ENCODE measurements around the gene RTP2. TPM values are rescaled to one million over a fixed set of nuclear protein-coding genes. Genes with fewer than 3 reads are reported as not detected.
A peak's percentile ranks its signal among the peaks of the same experiment; 100 is the strongest.

Gene RTP2
- total and polyA plus RNA-seq, 10 of the 15 experiments (the other 5 are each of a cell fraction or from before 2014, with no cell fraction given) = not detected

DNA sequence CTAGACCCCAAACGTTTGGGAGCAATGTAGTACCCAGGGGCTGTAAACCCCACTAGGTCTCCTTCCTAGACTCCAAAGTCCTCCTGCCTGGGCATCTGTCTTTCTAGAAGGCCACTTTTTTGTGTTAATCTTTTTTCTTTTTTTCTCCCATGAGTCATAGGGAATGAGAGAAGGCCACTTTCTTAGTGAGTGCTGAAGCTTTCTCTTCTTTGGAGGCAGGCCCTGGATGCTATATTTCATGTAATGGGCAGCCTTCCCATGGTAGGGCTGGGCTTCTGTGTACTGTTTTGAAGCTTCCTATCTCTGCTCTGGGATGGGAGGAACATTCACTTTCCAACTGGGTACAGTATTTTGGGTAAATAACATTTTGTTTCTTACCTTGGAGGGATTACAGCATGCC lies 15.2 kb upstream of the RTP2 start (continued):
- TF ChIP-seq BCL11A (IDR thresholded peaks at IDR 0.05; ENCODE audit: low read depth, low read length) (no peak), PAX5 (IDR thresholded peaks at IDR 0.05; ENCODE audit: borderline replicate concordance, low read depth, low read length) (no peak), BCLAF1 (IDR thresholded peaks at IDR 0.05) (no peak), EZH2 (IDR thresholded peaks at IDR 0.05; ENCODE audit: borderline replicate concordance, control insufficient read depth, low read depth, low read length) (no peak), CREM (IDR thresholded peaks at IDR 0.05; ENCODE audit: low read depth) (no peak), HDAC6 (IDR thresholded peaks at IDR 0.05; ENCODE audit: unreplicated experiment) (no peak)

DNA sequence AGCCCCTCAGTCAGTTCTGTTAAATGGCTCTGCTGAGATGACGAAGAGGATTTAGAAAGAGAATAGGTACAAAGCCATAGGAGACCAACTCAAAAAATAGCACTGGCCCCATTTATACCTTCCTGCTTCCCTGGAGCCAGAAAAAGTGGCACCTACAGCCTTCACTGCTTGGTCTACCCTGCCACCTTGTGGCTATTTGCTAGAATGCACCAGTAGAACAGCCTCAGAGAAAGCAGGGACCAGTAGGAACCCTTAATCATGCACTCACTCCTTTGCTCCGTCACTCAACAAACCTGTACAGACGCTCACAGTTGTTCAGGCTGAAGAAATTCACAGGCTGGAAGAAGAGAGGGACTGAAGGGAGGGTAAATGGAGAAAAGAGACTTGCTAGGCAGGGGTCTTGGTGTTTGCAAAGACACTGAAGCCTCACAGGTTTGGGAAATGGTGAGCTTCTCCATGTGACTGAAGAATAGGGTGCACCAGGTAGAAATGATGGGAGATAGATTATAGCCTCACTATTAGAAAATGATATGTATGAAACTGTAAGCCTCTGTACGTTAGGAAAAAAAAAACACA lies 12.1 kb upstream of the RTP2 start:
- no TSS peak for BruUV-seq (replicated peaks)
- H3K27me3 ChIP-seq (replicated peaks in 1 of 2; ENCODE audit: control insufficient read depth in 2 of 2, insufficient read depth in 2 of 2, low read length in 1 of 2) = no peaks in the 10 kb centered on the region
- H4K20me1 ChIP-seq (ENCODE audit: control insufficient read depth, insufficient read depth) = no peaks in the 10 kb centered on the region
- no peak overlapping the region for H3K4me2 ChIP-seq (ENCODE audit: control insufficient read depth, insufficient read depth)
- intact Hi-C loops (cut with micrococcal nuclease; ENCODE audit: unreplicated experiment) (loop anchor here (1.0 to 2.0 kb wide), 2 partner anchors 395 to 492 kb away; no protein-coding TSS in a partner anchor), in situ Hi-C loops (cut with MboI) (no loop called here)
- SMC1A ChIA-PET (ENCODE audit: uncharacterized antibody, unreplicated experiment) = interaction anchor here (0.9 to 3.3 kb wide), 6 partner anchors 9 to 396 kb away, joined by 3 to 22 read pairs (median 7); partner anchors contain the start of gene RTP2
- no peak overlapping the region for H3K27ac ChIP-seq (ENCODE audit: control insufficient read depth, insufficient read depth)
- no peaks in the 10 kb centered on the region for H3K79me2 ChIP-seq (ENCODE audit: control insufficient read depth, insufficient read depth, low read length)
- no peak overlapping the region for H3K4me3 ChIP-seq
- ATAC-seq = peak; percentile 96
- H3K4me1 ChIP-seq (ENCODE audit: control insufficient read depth, insufficient read depth, low read length) = no peaks in the 10 kb centered on the region
- CTCF ChIA-PET = interaction anchor here (0.6 to 5.5 kb wide), 17 partner anchors 9 to 930 kb away, joined by 3 to 54 read pairs (median 4); partner anchors contain the start of genes RTP2 and RTP4
- H3K9ac ChIP-seq (ENCODE audit: control insufficient read depth, insufficient read depth, low read length) = no peak overlapping the region
- no peak for DNase-seq (ENCODE audit: low read depth, low spot score)
- WGBS (ENCODE audit: insufficient coverage, insufficient replicate concordance, low lambda C conversion rate, missing lambda C conversion rate) = 0% methylated on average over 4 of the region's 4 CpGs
- no peak overlapping the region for H2AFZ ChIP-seq (ENCODE audit: control insufficient read depth, low read depth, low read length)
- H3K9me3 ChIP-seq (replicated peaks; ENCODE audit: control insufficient read depth, insufficient read depth, low read length) = no peaks in the 10 kb centered on the region; the same call in 2 of the 3 replicates
- FAIRE-seq = peak; percentile 73
- RAD21 ChIA-PET (ENCODE audit: unreplicated experiment) = interaction anchor here (0.8 to 5.5 kb wide), 6 partner anchors 27 to 492 kb away, joined by 3 to 31 read pairs (median 3); no protein-coding TSS in a partner anchor
- H3K36me3 ChIP-seq (ENCODE audit: control insufficient read depth in 2 of 2, insufficient read depth in 2 of 2, low read length in 1 of 2) = no peaks in the 10 kb centered on the region
- POLR2A ChIA-PET = no interaction called here
- TF ChIP-seq SMC3 (IDR thresholded peaks at IDR 0.05; ENCODE audit: borderline replicate concordance, low read length) (peak; percentile 86), TCF3 (IDR thresholded peaks at IDR 0.05; ENCODE audit: borderline replicate concordance, insufficient read depth, low read depth, low read length) (no peak), POLR2A (IDR thresholded peaks at IDR 0.05; ENCODE audit: low read depth, low read length) (no peak), MTA2 (IDR thresholded peaks at IDR 0.05; ENCODE audit: low read depth) (no peak), USF1 (IDR thresholded peaks at IDR 0.05; ENCODE audit: borderline replicate concordance, extremely low read length, insufficient read depth, low read depth, low read length) (no peak), ZNF687 (IDR thresholded peaks at IDR 0.05) (no peak)
- TF ChIP-seq, protein P1, sequence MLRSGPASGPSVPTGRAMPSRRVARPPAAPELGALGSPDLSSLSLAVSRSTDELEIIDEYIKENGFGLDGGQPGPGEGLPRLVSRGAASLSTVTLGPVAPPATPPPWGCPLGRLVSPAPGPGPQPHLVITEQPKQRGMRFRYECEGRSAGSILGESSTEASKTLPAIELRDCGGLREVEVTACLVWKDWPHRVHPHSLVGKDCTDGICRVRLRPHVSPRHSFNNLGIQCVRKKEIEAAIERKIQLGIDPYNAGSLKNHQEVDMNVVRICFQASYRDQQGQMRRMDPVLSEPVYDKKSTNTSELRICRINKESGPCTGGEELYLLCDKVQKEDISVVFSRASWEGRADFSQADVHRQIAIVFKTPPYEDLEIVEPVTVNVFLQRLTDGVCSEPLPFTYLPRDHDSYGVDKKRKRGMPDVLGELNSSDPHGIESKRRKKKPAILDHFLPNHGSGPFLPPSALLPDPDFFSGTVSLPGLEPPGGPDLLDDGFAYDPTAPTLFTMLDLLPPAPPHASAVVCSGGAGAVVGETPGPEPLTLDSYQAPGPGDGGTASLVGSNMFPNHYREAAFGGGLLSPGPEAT (IDR thresholded peaks at IDR 0.05; ENCODE audit: low read depth) = no peak

Measured in GM12878 (cell line).